A673 (cell line): ENCODE results near the gene DLD. TPM values are rescaled to one million over a fixed set of nuclear protein-coding genes. Genes with fewer than 3 reads are reported as not detected.

Source experiments
- BruUV-seq: library from RNA; stranded (reverse); fragments of 400-500 nt; replicated peaks from 2 replicates; lab custom pipeline; 2021; lab: Mats Ljungman, UMichigan
- CTCF ChIA-PET: fragments of 300-600 bp; sonication (Branson Sonifier 250); formaldehyde crosslinking; loops from one replicate; lab custom pipeline; 2022; ENCODE audit warnings: antibody characterized with exemption; lab: Charles Lee
- POLR2A ChIA-PET: fragments of 300-600 bp; sonication (Branson Sonifier 250); formaldehyde crosslinking; loops from one replicate; lab custom pipeline; 2022; ENCODE audit warnings: antibody characterized with exemption; ENCODE audit not compliant: low non-redundant PET; lab: Charles Lee
- DNase-seq: peaks from one replicate; pipeline ENCODE4 v3.0.0-alpha.2; 2015; ENCODE audit warnings: low spot score
- H3K27ac ChIP-seq: fragments of 200-600 bp; sonication (generic); 2 replicates; pipeline ENCODE4 v1.5.1; 2016; ENCODE audit warnings: mixed run types, low read depth, mild to moderate bottlenecking, mixed read lengths, antibody characterized with exemption, low read length; ENCODE audit not compliant: poor library complexity, severe bottlenecking
- H3K27me3 ChIP-seq: fragments of 200-600 bp; sonication (generic); replicated peaks from 2 replicates; pipeline ENCODE4 v1.6.1; 2017; ENCODE audit warnings: mixed run types, low read depth, mild to moderate bottlenecking, mixed read lengths, antibody characterized with exemption, low read length; ENCODE audit not compliant: insufficient read depth, poor library complexity
- H3K36me3 ChIP-seq: fragments of 200-600 bp; sonication (generic); 2 replicates; pipeline ENCODE4 v1.6.1; 2016; ENCODE audit warnings: mixed run types, mild to moderate bottlenecking, mixed read lengths, antibody characterized with exemption, low read length; ENCODE audit not compliant: insufficient read depth, poor library complexity, severe bottlenecking
- H3K4me1 ChIP-seq: fragments of 200-600 bp; sonication (generic); 2 replicates; pipeline ENCODE4 v1.6.1; 2017; ENCODE audit warnings: mixed run types, mild to moderate bottlenecking, mixed read lengths, antibody characterized with exemption, low read length; ENCODE audit not compliant: insufficient read depth, poor library complexity, severe bottlenecking
- H3K4me3 ChIP-seq: fragments of 200-600 bp; sonication (generic); 2 replicates; pipeline ENCODE4 v1.5.1; 2016; ENCODE audit warnings: low read depth, mixed run types, mild to moderate bottlenecking, mixed read lengths, low read length; ENCODE audit not compliant: poor library complexity, severe bottlenecking
- H3K9me3 ChIP-seq: fragments of 200-600 bp; sonication (generic); 2 replicates; pipeline ENCODE4 v1.6.1; 2016; ENCODE audit warnings: mixed run types, low read depth, mild to moderate bottlenecking, mixed read lengths, antibody characterized with exemption, low read length; ENCODE audit not compliant: poor library complexity, severe bottlenecking
- EZH2 ChIP-seq: fragments of 200-600 bp; sonication (generic); IDR thresholded peaks from 2 replicates; pipeline ENCODE4 v1.6.1; 2017; ENCODE audit warnings: borderline replicate concordance, low read depth, mild to moderate bottlenecking, mixed read lengths, antibody characterized with exemption, low read length; ENCODE audit not compliant: poor library complexity, severe bottlenecking
- intact Hi-C: fragments of 100-400 bp; cut with micrococcal nuclease; formaldehyde crosslinking; loops from one replicate; pipeline ENCODE4 v1.10.0; 2022; ENCODE audit not compliant: unreplicated experiment
- total RNA-seq: library from RNA; stranded (reverse); gene quantifications from 2 replicates; pipeline ENCODE4 v1.2.3, GENCODE V29; 2021
- TF ChIP-seq, protein P1 (sequence below): fragments of 300-800, 200-600 bp; sonication (generic); conservative IDR thresholded peaks from 2 replicates; pipeline ENCODE4 v1.5.1; 2017; ENCODE audit warnings: low read depth, mild to moderate bottlenecking, antibody characterized with exemption, low read length, moderate library complexity, mixed read lengths

DLD gene
- total RNA-seq, 1 experiment from 2014 or later = 121 TPM

DNA sequence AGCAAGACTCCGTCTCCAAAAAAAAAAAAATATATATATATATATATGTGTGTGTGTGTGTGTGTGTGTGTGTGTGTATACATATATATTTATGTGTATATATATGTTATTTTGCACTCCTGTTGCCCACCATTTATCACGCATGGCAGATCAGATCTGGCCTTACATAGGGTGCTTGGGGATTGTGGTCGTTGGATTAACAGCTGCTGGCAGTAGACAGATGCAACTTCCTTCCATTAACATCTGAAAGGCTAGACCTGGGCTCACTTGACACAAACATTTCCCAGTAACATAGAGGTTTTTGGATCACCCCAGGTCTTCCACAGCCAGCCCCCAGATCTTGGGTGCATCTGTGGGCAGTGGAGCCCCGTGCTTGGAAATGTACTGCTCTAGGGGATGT, 40.8 kb upstream of the DLD start:
- no peak for DNase-seq
- peaks cover 7% of the 10 kb centered on the region for H3K27me3 ChIP-seq
- CTCF ChIA-PET = no interaction called here
- no TSS peak for BruUV-seq
- TF ChIP-seq, protein P1, sequence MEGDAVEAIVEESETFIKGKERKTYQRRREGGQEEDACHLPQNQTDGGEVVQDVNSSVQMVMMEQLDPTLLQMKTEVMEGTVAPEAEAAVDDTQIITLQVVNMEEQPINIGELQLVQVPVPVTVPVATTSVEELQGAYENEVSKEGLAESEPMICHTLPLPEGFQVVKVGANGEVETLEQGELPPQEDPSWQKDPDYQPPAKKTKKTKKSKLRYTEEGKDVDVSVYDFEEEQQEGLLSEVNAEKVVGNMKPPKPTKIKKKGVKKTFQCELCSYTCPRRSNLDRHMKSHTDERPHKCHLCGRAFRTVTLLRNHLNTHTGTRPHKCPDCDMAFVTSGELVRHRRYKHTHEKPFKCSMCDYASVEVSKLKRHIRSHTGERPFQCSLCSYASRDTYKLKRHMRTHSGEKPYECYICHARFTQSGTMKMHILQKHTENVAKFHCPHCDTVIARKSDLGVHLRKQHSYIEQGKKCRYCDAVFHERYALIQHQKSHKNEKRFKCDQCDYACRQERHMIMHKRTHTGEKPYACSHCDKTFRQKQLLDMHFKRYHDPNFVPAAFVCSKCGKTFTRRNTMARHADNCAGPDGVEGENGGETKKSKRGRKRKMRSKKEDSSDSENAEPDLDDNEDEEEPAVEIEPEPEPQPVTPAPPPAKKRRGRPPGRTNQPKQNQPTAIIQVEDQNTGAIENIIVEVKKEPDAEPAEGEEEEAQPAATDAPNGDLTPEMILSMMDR = no peak
- no peak for TF ChIP-seq EZH2
- POLR2A ChIA-PET = interaction anchor here (0.6 kb wide), 1 partner anchor 168 kb away, joined by 4 read pairs; no protein-coding TSS in a partner anchor
- no peaks in the 10 kb centered on the region for H3K36me3 ChIP-seq
- no peaks in the 10 kb centered on the region for H3K9me3 ChIP-seq
- intact Hi-C loops = no loop called here
- H3K4me3 ChIP-seq = no peak overlapping the region
- no peak overlapping the region for H3K27ac ChIP-seq
- H3K4me1 ChIP-seq = no peaks in the 10 kb centered on the region

DNA sequence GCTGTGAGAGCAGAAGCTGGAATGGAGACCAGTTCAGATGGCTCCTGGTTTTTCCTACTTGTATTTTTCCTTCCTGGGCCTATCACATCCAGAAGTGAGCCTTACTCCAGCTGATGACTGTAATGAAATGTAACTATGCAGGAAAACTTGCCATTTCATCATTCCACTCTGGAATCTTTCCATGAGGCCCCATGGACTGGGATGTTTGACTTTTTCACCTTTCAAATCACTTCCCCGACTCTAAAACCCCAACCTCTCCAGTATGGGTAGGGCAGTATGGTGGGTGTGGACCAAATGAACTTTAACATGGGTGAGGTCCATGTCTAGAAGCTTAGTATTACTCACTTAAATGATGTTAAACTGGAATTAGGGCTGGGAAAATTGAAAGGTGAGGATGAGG, 40.3 kb upstream of the DLD start:
- CTCF ChIA-PET = no interaction called here
- Histone ChIP-seq H3K4me3 (no peak overlapping the region), H3K4me1 (no peaks in the 10 kb centered on the region), H3K27me3 (peaks cover 7% of the 10 kb centered on the region), H3K9me3 (no peaks in the 10 kb centered on the region), H3K36me3 (no peaks in the 10 kb centered on the region), H3K27ac (no peak overlapping the region)
- POLR2A ChIA-PET = interaction anchor here (0.6 kb wide), 1 partner anchor 169 kb away, joined by 4 read pairs; no protein-coding TSS in a partner anchor
- intact Hi-C loops = no loop called here
- no peak for DNase-seq
- TF ChIP-seq, protein P1 = no peak
- no peak for TF ChIP-seq EZH2
- no TSS peak for BruUV-seq

DNA sequence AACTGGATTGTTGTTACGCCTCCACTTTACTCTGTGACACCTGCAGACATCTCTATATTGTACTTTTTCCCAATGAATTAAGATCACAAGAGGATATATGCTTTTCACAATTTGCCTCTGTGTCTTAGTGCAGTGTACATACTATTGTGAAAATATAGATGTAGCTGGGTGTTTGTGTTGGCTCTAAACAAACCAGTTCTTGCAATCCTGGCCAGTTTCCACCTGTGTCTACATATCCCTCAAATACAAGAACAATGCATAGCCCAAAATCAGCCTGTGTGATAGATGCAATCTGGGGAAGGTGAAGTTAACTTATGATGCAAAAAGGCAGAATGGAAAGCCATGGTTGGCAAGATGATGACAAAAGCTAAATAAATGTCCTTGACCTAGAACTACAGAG, 36.5 kb upstream of the DLD start:
- Histone ChIP-seq H3K4me1 (no peaks in the 10 kb centered on the region), H3K9me3 (no peaks in the 10 kb centered on the region), H3K4me3 (no peak overlapping the region), H3K27me3 (peaks cover 7% of the 10 kb centered on the region), H3K36me3 (no peaks in the 10 kb centered on the region), H3K27ac (no peak overlapping the region)
- no TSS peak for BruUV-seq
- POLR2A ChIA-PET = no interaction called here
- no peak for TF ChIP-seq EZH2
- TF ChIP-seq, protein P1 = no peak
- no peak for DNase-seq
- CTCF ChIA-PET = no interaction called here
- intact Hi-C loops = no loop called here
